ENCODE results near the gene SYTL5. TPM values are rescaled to one million over a fixed set of nuclear protein-coding genes. Genes with fewer than 3 reads are reported as not detected.
A peak's percentile ranks its signal among the peaks of the same experiment; 100 is the strongest.

SYTL5 gene
- total and polyA plus RNA-seq, 2 of the 4 experiments (the other 2 are of a cell fraction) = 0.19 to 0.54 TPM

GRCh38 chrX:38018766-38019425, 12.5 kb downstream of the SYTL5 start:
- no peak for TF ChIP-seq RFX5 (IDR thresholded peaks at IDR 0.05; ENCODE audit: low read depth, low read length)
- TF ChIP-seq CHD1 (IDR thresholded peaks at IDR 0.05; ENCODE audit: low read depth, low read length) = no peak
- TF ChIP-seq BHLHE40 (IDR thresholded peaks at IDR 0.05; ENCODE audit: low read depth, low read length) = no peak
- no peak for TF ChIP-seq RCOR1 (IDR thresholded peaks at IDR 0.05; ENCODE audit: insufficient replicate concordance, low read length)
- no peak for TF ChIP-seq RAD21 (IDR thresholded peaks at IDR 0.05; ENCODE audit: low read length)
- no peak overlapping the region for H3K18ac ChIP-seq (ENCODE audit: low read depth, low read length)
- no peaks in the 10 kb centered on the region for H4K20me1 ChIP-seq (ENCODE audit: insufficient read depth, low read length)
- no peak overlapping the region for H3K4me3 ChIP-seq (ENCODE audit: insufficient read depth, low read depth, low read length)
- H3K56ac ChIP-seq (ENCODE audit: extremely low read depth, insufficient read depth, low read length) = no peak overlapping the region
- ChIA-PET CTCF (no interaction called here), POLR2A (ENCODE audit: unreplicated experiment) (interaction anchor here (0.5 kb wide), 1 partner anchor 112 kb away, joined by 3 read pairs; no protein-coding TSS in a partner anchor)
- no peak overlapping the region for H4K5ac ChIP-seq (ENCODE audit: low read depth, low read length)
- no peak overlapping the region for H4K91ac ChIP-seq (ENCODE audit: insufficient read depth, low read depth, low read length)
- 54% methylated on average over 2 of the region's 8 CpGs; no CpG with 5 or more reads in 1 of the 2 experiments for WGBS, 2 experiments (ENCODE audit: extremely low coverage in 2 of 2, insufficient read length in 1 of 2)
- H2BK5ac ChIP-seq (ENCODE audit: low read depth, low read length, poor library complexity, severe bottlenecking) = no peak overlapping the region
- no peak overlapping the region for H3K27ac ChIP-seq (ENCODE audit: insufficient read depth, low read length)
- H3K36me3 ChIP-seq (ENCODE audit: control insufficient read depth, insufficient read depth, low read length) = no peaks in the 10 kb centered on the region
- no peak overlapping the region for H3K9ac ChIP-seq (ENCODE audit: low read depth, low read length)
- H2AK5ac ChIP-seq (ENCODE audit: low read depth, low read length) = no peak overlapping the region
- dilution Hi-C loops (cut with HindIII; ENCODE audit: low sequenced_read_pairs, unreplicated experiment) (no loop called here), in situ Hi-C loops (cut with MboI; ENCODE audit: low sequenced_read_pairs) (no loop called here), intact Hi-C loops (cut with micrococcal nuclease) (no loop called here)
- no peaks in the 10 kb centered on the region for H3K9me1 ChIP-seq (ENCODE audit: insufficient read depth, low read length)
- H2BK120ac ChIP-seq (ENCODE audit: low read depth, low read length) = no peak overlapping the region
- no peak overlapping the region for H2BK20ac ChIP-seq (ENCODE audit: low read depth, low read length)
- no peak overlapping the region for H2AK9ac ChIP-seq (replicated peaks; ENCODE audit: low read depth, low read length, poor library complexity)
- DNase-seq (no peak), ATAC-seq (ENCODE audit: low read depth) (peak; percentile 57)
- H3K27me3 ChIP-seq (ENCODE audit: control insufficient read depth, insufficient read depth, low read length) = no peaks in the 10 kb centered on the region; the same call in 1 of the 2 replicates
- H3K4me1 ChIP-seq (ENCODE audit: control insufficient read depth, insufficient read depth, low read length) = no peaks in the 10 kb centered on the region
- H3K4me2 ChIP-seq (ENCODE audit: low read depth, low read length) = no peak overlapping the region; the same call in 1 of the 2 replicates
- no TSS peak for BruUV-seq (replicated peaks)
- no peak overlapping the region for H2AFZ ChIP-seq (replicated peaks; ENCODE audit: low read length, poor library complexity)
- no peak overlapping the region for H3K14ac ChIP-seq (replicated peaks; ENCODE audit: low read depth, low read length)
- H3K4ac ChIP-seq (ENCODE audit: low read depth, low read length) = no peak overlapping the region
- H3K23ac ChIP-seq (ENCODE audit: low read depth, low read length) = no peak overlapping the region
- no peaks in the 10 kb centered on the region for H3K9me3 ChIP-seq (ENCODE audit: control insufficient read depth, insufficient read depth, low read length)
- no peak overlapping the region for H4K8ac ChIP-seq (ENCODE audit: low read depth in 2 of 2, low read length in 2 of 2)
- H2BK15ac ChIP-seq (ENCODE audit: low read depth, low read length) = no peak overlapping the region
- H3K79me1 ChIP-seq (ENCODE audit: low read depth in 1 of 2, low read length in 2 of 2) = no peaks in the 10 kb centered on the region

Measured in IMR-90 (cell line).